Skeletal muscle cell (primary cell): ENCODE results near the gene N4BP2.

Experiments used
- DNase-seq: peaks from one replicate; pipeline ENCODE4 v3.0.0-alpha.2; 2010; ENCODE audit warnings: low read depth
- H3K4me3 ChIP-seq: 2 replicates; pipeline ENCODE4 v1.5.1; 2011; ENCODE audit warnings: low read depth, mild to moderate bottlenecking, control low read depth, low read length, moderate library complexity

Gene N4BP2

GRCh38 chr4:40185830-40186664, 129.4 kb downstream of the N4BP2 start:
- no peak overlapping the region for H3K4me3 ChIP-seq
- DNase-seq = peak; percentile 73

GRCh38 chr4:40186665-40187014, 130.0 kb downstream of the N4BP2 start:
- H3K4me3 ChIP-seq = no peak overlapping the region
- DNase-seq = no peak

GRCh38 chr4:40187386-40187906, 130.8 kb downstream of the N4BP2 start:
- no peak for DNase-seq

GRCh38 chr4:40190019-40190418, 133.4 kb downstream of the N4BP2 start:
- H3K4me3 ChIP-seq = no peak overlapping the region
- no peak for DNase-seq

More at GRCh38 chr4:40187386-40187906, 130.8 kb downstream of the N4BP2 start:
- H3K4me3 ChIP-seq = no peak overlapping the region

GRCh38 chr4:40190465-40190864, 133.8 kb downstream of the N4BP2 start:
- no peak overlapping the region for H3K4me3 ChIP-seq
- DNase-seq = no peak

- H3K4me3 ChIP-seq = no peak overlapping the region
- DNase-seq = no peak
Observed at GRCh38 chr4:40190880-40191815, 134.5 kb downstream of the N4BP2 start.

GRCh38 chr4:40192114-40193015, 135.7 kb downstream of the N4BP2 start:
- no peak overlapping the region for H3K4me3 ChIP-seq
- no peak for DNase-seq

- no peak for DNase-seq
- no peak overlapping the region for H3K4me3 ChIP-seq
Observed at GRCh38 chr4:40193016-40193571, 136.4 kb downstream of the N4BP2 start.

GRCh38 chr4:40193578-40193977, 136.9 kb downstream of the N4BP2 start:
- DNase-seq = no peak
- H3K4me3 ChIP-seq = no peak overlapping the region

- no peak for DNase-seq
- H3K4me3 ChIP-seq = no peak overlapping the region
Observed at GRCh38 chr4:40194602-40195161, 138.0 kb downstream of the N4BP2 start.

- DNase-seq = no peak
- no peak overlapping the region for H3K4me3 ChIP-seq
Observed at GRCh38 chr4:40195182-40196177, 138.8 kb downstream of the N4BP2 start.

GRCh38 chr4:40196272-40196671, 139.6 kb downstream of the N4BP2 start:
- DNase-seq = no peak
- H3K4me3 ChIP-seq = no peak overlapping the region

- no peak within 1 kb of the TSS for H3K4me3 ChIP-seq
- DNase-seq = no peak
Observed at GRCh38 chr4:40196724-40197281, 140.2 kb downstream of the N4BP2 start, which contains the start of gene RHOH. RHOH (plus strand) TSS chr4:40197031; CDS start chr4:40243387, 46,356 bp downstream.

- no peak for DNase-seq
- no peak overlapping the region for H3K4me3 ChIP-seq
Observed at GRCh38 chr4:40197879-40198689, 141.4 kb downstream of the N4BP2 start.

GRCh38 chr4:40199179-40199670, 142.6 kb downstream of the N4BP2 start:
- no peak for DNase-seq
- no peak overlapping the region for H3K4me3 ChIP-seq
